ENCODE measurements around the gene CEND1.

GRCh38 chr11:773830-774229, 16.1 kb downstream of the CEND1 start:
- TF ChIP-seq CTCF (conservative IDR thresholded peaks at IDR 0.05) (no peak), ZFX (IDR thresholded peaks at IDR 0.05) (no peak)

All from C4-2B (cell line).